T-helper 2 cell treated with Interferon-gamma antibody and Interleukin-4, amounts not matched to agents 5 μg/mL and 100 μg/mL, for 36 hours (primary cell): ENCODE data around the gene PLD1.

Source experiments
- DNase-seq: peaks from one replicate; pipeline ENCODE4 v3.0.0; 2021; ENCODE audit warnings: low spot score
- H3K27ac Mint-ChIP-seq: one replicate; pipeline ENCODE4 v1.8.0; 2021; ENCODE audit warnings: mild to moderate bottlenecking, mixed read lengths
- H3K27me3 Mint-ChIP-seq: one replicate; pipeline ENCODE4 v1.8.0; 2021; ENCODE audit warnings: low read depth, mixed read lengths
- H3K36me3 Mint-ChIP-seq: one replicate; pipeline ENCODE4 v1.8.0; 2021; ENCODE audit warnings: low read depth, mixed read lengths
- H3K4me1 Mint-ChIP-seq: one replicate; pipeline ENCODE4 v1.8.0; 2021; ENCODE audit warnings: low read depth, mixed read lengths
- H3K4me3 Mint-ChIP-seq: one replicate; pipeline ENCODE4 v1.8.0; 2022; ENCODE audit warnings: mild to moderate bottlenecking, moderate library complexity, mixed read lengths
- H3K9me3 Mint-ChIP-seq: one replicate; pipeline ENCODE4 v1.8.0; 2021; ENCODE audit warnings: mixed read lengths

PLD1 gene

GRCh38 chr3:171772427-171773056 lies 37.7 kb downstream of the PLD1 start:
- Mint-ChIP-seq H3K36me3 (no peaks in the 10 kb centered on the region), H3K27me3 (peaks cover 12% of the 10 kb centered on the region), H3K4me1 (peaks cover 2% of the 10 kb centered on the region), H3K4me3 (no peak overlapping the region), H3K9me3 (no peaks in the 10 kb centered on the region), H3K27ac (no peak overlapping the region)
- no peak for DNase-seq

DNA sequence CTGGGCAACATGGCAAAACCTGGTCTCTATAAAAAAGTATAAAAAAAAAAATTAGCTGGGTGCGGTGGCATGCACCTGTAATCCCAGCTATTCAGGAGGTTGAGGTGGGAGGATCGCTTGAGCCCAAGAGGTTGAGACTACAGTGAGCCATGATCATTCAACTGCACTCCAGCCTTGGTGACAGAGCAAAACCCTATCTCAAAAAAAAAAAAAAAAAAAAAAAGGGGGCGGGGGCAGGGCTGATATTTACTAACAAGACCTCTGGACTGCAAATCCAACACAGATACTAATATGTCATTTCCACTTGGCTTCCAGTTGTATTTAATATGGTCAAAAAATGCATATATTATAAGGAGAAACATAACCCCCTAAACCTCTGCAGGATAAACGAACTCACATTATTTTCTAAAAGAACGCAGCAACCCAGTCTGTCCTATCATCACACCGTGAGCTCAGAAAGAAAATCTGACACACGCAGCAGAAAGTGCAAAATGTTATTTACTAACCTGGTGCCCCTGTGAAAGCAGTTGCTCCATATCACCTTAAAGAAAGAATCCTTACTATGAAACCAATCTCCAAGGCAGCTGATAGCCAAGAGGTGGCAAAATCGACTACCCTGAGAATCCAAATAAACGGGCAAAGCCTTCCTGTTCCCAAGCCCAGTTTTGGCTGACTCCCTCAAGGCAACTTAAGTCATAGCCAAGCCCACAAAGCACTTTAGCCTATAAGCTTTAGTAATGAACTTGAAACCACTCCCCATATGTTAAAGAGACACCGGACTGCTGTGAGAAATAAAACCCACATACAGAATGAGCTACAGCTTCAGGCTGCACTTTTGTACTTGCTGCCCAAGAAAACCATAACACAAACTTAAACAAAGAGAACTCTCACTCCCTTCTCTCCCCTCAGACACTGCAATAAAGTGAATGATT lies 39.3 kb downstream of the PLD1 start:
- no peak for DNase-seq
- Mint-ChIP-seq H3K27me3 (peaks cover 17% of the 10 kb centered on the region), H3K27ac (no peak overlapping the region), H3K4me3 (no peak overlapping the region), H3K36me3 (no peaks in the 10 kb centered on the region), H3K9me3 (no peaks in the 10 kb centered on the region), H3K4me1 (peaks cover 2% of the 10 kb centered on the region)

GRCh38 chr3:171769461-171769860 lies 40.8 kb downstream of the PLD1 start:
- Mint-ChIP-seq H3K36me3 (no peaks in the 10 kb centered on the region), H3K27ac (no peak overlapping the region), H3K9me3 (no peaks in the 10 kb centered on the region), H3K27me3 (peaks cover 24% of the 10 kb centered on the region), H3K4me1 (peaks cover 2% of the 10 kb centered on the region), H3K4me3 (no peak overlapping the region)
- DNase-seq = no peak

DNA sequence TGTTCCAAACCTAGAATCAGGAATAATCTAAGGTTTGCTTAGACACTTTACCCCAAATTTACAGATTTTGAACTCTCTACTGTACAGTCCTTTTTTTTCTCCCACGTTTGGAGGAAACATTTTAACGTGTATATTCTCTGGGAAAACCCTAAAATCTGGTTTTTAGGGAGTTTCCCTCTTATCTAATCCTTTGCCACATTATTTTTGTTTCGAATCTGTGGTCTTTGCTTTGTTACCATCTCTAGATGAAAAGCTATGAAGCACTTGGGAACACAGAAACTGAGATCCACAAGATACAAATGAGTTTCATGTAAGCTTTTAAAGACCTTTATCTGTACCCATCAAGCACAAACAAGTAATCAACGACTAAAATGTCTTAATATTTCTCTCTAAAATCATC lies 41.3 kb downstream of the PLD1 start:
- H3K9me3 Mint-ChIP-seq = no peaks in the 10 kb centered on the region
- H3K4me1 Mint-ChIP-seq = peaks cover 2% of the 10 kb centered on the region
- no peak overlapping the region for H3K27ac Mint-ChIP-seq
- no peaks in the 10 kb centered on the region for H3K36me3 Mint-ChIP-seq
- DNase-seq = no peak
- H3K27me3 Mint-ChIP-seq = peaks cover 25% of the 10 kb centered on the region
- no peak overlapping the region for H3K4me3 Mint-ChIP-seq

- no peak overlapping the region for H3K27ac Mint-ChIP-seq
- H3K4me3 Mint-ChIP-seq = no peak overlapping the region
- no peak for DNase-seq
- peaks cover 25% of the 10 kb centered on the region for H3K27me3 Mint-ChIP-seq
- no peaks in the 10 kb centered on the region for H3K9me3 Mint-ChIP-seq
- no peaks in the 10 kb centered on the region for H3K36me3 Mint-ChIP-seq
- peaks cover 2% of the 10 kb centered on the region for H3K4me1 Mint-ChIP-seq
Measured at GRCh38 chr3:171768281-171768900, 41.9 kb downstream of the PLD1 start.

- H3K36me3 Mint-ChIP-seq = no peaks in the 10 kb centered on the region
- DNase-seq = no peak
- no peaks in the 10 kb centered on the region for H3K4me1 Mint-ChIP-seq
- H3K9me3 Mint-ChIP-seq = no peaks in the 10 kb centered on the region
- H3K27me3 Mint-ChIP-seq = peaks cover 36% of the 10 kb centered on the region
- no peak overlapping the region for H3K27ac Mint-ChIP-seq
- no peak overlapping the region for H3K4me3 Mint-ChIP-seq
Measured at GRCh38 chr3:171765511-171765887, 44.8 kb downstream of the PLD1 start.

- no peak for DNase-seq
- Mint-ChIP-seq H3K4me1 (no peaks in the 10 kb centered on the region), H3K9me3 (no peaks in the 10 kb centered on the region), H3K27ac (no peak overlapping the region), H3K4me3 (no peak overlapping the region), H3K36me3 (no peaks in the 10 kb centered on the region), H3K27me3 (peaks cover 41% of the 10 kb centered on the region)
Measured at GRCh38 chr3:171763392-171763791, 46.9 kb downstream of the PLD1 start.

DNA sequence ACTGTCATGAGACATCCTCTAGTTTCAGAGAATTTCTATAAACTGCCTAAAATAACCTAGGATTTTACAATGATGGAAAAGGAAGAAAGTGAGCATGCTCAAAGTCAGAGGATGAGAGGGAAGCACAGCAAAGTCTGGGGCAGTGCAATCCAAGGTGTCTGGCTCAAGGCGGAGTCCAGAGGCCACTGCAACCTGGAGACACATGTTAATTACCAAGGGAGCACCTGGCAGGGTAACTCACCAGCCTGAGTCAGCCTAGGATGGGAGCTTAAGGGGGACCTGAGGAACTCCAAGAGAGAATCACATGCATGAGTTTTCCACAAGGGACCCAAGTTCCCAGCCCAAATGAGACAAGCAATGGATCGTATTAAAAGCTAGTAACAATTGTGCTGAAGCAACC lies 49.8 kb downstream of the PLD1 start:
- Mint-ChIP-seq H3K4me3 (no peak overlapping the region), H3K4me1 (no peaks in the 10 kb centered on the region), H3K27me3 (peaks cover 40% of the 10 kb centered on the region), H3K9me3 (no peaks in the 10 kb centered on the region), H3K27ac (no peak overlapping the region), H3K36me3 (no peaks in the 10 kb centered on the region)
- DNase-seq = no peak

- Mint-ChIP-seq H3K27ac (no peak overlapping the region), H3K9me3 (no peaks in the 10 kb centered on the region), H3K4me1 (no peaks in the 10 kb centered on the region), H3K4me3 (no peak overlapping the region), H3K27me3 (peaks cover 34% of the 10 kb centered on the region), H3K36me3 (no peaks in the 10 kb centered on the region)
- no peak for DNase-seq
Measured at GRCh38 chr3:171758109-171758508, 52.2 kb downstream of the PLD1 start.

DNA sequence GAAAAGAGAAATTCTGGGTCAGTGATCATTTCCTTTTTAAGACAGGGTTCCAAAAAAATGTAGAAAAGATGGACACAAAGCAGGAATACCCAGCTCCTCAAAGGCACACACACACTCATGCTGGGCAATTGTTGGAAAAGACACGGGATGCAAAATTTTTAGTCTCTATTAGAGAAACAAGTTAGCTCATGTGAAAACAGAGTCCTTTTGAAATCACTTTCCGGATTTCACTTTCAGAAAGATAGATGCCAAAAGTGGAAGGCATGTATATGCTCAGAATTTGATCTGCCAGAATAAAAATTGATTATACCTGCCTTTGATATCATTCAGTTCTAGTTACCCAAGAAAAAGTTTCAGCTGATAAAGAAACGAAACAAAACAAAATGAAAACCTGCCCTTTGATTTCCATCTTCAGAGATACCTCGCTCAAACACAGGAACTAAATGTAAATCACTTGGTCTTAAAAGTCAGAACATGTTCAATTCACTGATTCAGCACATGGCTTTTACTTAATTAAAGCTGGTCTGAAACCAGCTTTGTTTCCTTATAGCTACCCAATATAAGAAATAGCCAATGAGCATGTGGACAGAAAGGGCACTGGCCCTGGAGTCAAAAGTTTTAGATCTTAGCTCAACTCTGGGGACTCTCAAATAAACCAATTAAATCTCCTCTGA lies 52.8 kb downstream of the PLD1 start:
- no peaks in the 10 kb centered on the region for H3K4me1 Mint-ChIP-seq
- no peaks in the 10 kb centered on the region for H3K9me3 Mint-ChIP-seq
- peaks cover 35% of the 10 kb centered on the region for H3K27me3 Mint-ChIP-seq
- no peak overlapping the region for H3K4me3 Mint-ChIP-seq
- no peak for DNase-seq
- H3K36me3 Mint-ChIP-seq = no peaks in the 10 kb centered on the region
- no peak overlapping the region for H3K27ac Mint-ChIP-seq

- Mint-ChIP-seq H3K27ac (no peak overlapping the region), H3K9me3 (no peaks in the 10 kb centered on the region), H3K4me3 (no peak overlapping the region), H3K4me1 (no peaks in the 10 kb centered on the region), H3K36me3 (no peaks in the 10 kb centered on the region), H3K27me3 (peaks cover 27% of the 10 kb centered on the region)
- no peak for DNase-seq
Measured at GRCh38 chr3:171755656-171756055, 54.6 kb downstream of the PLD1 start.

DNA sequence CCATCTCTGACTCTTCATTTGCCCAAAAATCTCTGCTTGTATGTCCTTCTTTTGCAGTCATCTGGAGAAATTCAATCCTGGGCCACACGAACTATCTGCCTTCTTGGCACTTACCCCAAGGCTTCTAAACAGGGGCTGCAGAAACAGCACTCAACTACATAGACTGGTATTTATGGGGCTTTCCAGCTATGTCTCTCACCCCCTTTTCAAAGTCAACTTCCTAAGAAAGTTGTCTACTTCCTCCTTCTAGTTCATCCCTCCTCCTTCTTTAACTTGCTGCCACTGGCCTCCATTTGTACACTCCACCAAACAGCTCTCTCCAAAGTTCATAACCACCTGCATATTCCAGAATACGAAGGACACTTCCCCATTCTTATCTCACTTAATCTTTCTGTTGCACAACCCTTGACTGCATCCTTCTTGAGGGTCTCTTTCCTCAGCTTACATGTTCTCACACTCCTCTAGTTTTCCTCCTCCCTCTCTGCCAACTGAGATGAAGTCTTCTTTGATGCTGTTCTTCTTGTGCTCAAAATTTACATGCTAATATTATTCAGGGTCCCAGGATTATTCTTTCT lies 55.2 kb downstream of the PLD1 start:
- no peaks in the 10 kb centered on the region for H3K4me1 Mint-ChIP-seq
- DNase-seq = no peak
- no peak overlapping the region for H3K4me3 Mint-ChIP-seq
- H3K27ac Mint-ChIP-seq = no peak overlapping the region
- H3K36me3 Mint-ChIP-seq = no peaks in the 10 kb centered on the region
- H3K9me3 Mint-ChIP-seq = no peaks in the 10 kb centered on the region
- peaks cover 24% of the 10 kb centered on the region for H3K27me3 Mint-ChIP-seq

DNA sequence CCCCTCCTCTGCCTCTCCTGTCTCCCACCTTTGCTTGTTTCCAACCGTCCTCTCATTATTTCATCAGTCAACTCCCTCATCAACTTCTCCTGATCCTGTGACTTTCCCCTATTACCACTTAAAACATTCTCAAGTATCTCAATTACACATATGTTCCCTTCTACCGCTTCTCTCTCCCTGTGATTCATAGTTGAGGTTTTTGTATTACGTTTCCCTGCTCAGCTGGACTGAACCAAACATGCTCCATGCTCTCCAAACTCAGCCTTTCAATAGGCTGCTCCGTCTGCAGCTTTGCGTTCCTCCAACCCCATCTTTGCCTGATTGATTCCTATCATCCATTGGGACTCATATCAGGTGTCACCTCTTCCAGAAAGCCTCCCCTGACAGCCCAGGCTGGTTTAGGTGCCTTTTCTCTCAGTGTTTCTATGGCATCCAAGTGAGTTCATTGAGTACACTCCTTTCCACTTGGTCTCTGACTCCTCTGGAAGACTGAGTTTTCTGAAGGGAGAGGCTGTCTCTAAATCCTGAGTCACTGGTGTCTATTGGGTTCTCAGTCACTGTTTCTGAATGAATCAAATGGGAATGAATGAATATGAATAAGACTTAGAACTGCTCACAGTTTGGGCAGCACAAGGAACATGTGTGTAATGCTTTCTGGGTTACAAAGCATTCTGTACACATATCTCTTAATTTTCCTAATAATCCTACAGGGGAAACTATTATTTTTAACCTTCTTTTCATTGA lies 56.4 kb downstream of the PLD1 start:
- no peaks in the 10 kb centered on the region for H3K9me3 Mint-ChIP-seq
- H3K27me3 Mint-ChIP-seq = peaks cover 26% of the 10 kb centered on the region
- no peak for DNase-seq
- H3K36me3 Mint-ChIP-seq = no peaks in the 10 kb centered on the region
- no peak overlapping the region for H3K4me3 Mint-ChIP-seq
- H3K4me1 Mint-ChIP-seq = no peaks in the 10 kb centered on the region
- no peak overlapping the region for H3K27ac Mint-ChIP-seq
